HG03342 (cell line): ENCODE data around the gene SMS.

Source experiments
- ATAC-seq: cut with Tn5 transposase; IDR thresholded peaks from one replicate; pipeline ENCODE4 v1.9.1; 2021; ENCODE audit warnings: mild to moderate bottlenecking, moderate library complexity; ENCODE audit not compliant: unreplicated experiment

Gene SMS

GRCh38 chrX:21940356-21940829 is at the start of gene SMS:
Gene SMS (plus strand): TSS chrX:21940709. CDS start chrX:21940825, 116 bp downstream.
- peak; percentile 62 for ATAC-seq

GRCh38 chrX:21905313-21905712 is 35.2 kb upstream of the SMS start:
- no peak for ATAC-seq

- ATAC-seq, result no peak
Measured at GRCh38 chrX:21905953-21906352, 34.6 kb upstream of the SMS start.

- ATAC-seq, result no peak
Measured at GRCh38 chrX:21907260-21907659, 33.2 kb upstream of the SMS start.

- no peak for ATAC-seq
Measured at GRCh38 chrX:21911481-21911880, 29.0 kb upstream of the SMS start.

- no peak for ATAC-seq
Measured at GRCh38 chrX:21912220-21912619, 28.3 kb upstream of the SMS start.

- no peak for ATAC-seq
Measured at GRCh38 chrX:21912989-21913388, 27.5 kb upstream of the SMS start.

DNA sequence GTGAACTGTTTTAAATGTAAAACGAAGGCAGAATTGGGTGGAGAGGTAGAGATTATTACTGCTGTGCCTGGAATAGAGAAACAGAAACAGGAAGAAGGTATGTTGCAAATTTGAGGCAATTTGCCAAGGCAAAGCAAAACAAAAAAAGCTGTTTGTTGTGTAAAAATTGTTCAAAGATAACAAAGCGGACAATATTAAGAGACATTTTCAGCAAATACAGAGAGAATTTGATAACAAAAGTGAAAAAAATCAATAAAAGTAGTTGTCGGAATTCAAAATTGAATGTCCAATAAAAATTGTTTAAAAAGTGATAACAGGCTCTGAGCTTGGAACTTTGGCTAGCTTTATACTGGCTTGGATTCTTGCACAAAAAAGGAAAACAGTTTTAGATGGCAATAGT is 14.4 kb upstream of the SMS start:
- no peak for ATAC-seq

- ATAC-seq, result peak; percentile 64
Measured at GRCh38 chrX:21926527-21927278, 13.8 kb upstream of the SMS start.

DNA sequence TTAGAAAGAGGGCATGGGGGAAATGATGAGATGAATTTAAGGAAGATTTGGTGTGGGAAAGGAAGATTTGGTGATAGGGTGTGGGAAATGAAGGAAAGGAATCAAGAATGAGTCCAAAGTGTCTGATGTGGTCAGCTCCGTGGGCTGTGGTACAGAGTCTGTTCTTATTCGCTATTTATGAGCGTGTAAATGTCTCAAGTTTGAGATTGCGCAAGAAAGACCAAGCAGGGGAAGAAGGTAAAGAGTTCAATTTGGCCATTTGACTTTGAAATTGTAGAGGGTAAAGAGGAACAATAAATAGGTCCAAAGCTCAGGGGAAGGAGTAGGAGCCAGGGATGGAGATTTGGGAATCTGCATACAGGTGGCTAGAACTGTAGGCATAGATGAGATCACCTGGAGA is 11.3 kb upstream of the SMS start:
- no peak for ATAC-seq

DNA sequence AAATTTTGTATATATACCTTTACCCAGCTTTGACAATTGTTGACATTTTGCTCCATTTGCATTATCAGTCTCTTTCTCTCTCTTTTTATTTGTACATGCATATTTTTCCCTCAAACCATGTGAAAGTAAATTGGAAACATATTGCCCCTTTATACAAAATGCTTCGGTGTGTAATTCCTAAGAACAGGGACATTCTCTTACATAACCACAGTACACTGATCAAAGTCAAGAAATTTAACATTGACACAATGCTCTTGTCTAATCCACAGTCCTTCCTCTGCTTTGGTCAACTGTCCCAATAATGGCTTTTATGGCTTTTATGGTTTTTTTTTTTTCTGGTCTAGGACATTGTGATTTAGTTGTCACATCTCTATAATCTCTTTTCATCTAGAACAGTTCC is 9.5 kb upstream of the SMS start:
- no peak for ATAC-seq

DNA sequence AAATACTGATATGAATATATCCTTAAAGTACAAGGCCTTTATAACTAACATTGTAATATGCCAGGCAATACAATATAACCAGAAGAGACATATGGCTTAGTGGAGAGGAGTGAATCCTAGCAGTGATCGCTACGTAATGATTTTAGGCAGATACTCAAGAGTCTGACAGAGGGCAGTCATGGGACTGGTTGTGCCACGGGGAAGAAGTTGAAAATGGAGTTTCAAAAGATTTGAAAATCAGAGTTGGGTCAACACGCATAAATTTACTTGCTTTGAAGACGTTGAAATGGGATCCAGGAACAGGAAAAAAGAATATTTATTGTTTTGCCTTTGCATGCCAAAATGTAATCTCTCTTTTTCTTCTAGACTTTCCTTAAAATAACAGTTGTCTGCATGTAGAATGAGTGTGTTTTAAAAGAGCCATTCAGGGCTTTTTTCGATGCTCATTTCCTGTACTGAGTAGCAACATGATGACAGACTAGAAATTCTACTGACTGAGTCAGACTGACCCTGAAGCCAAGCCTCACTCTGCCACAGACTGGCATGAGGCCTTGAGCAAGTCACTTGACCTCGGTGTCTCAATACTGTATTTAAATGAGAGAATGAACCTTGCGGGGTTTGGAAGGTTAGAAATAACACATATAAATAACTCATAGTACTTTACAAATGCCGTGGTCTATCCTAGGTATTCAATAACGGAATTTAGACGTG is 8.1 kb upstream of the SMS start:
- no peak for ATAC-seq

GRCh38 chrX:21933077-21933476 is 7.4 kb upstream of the SMS start:
- no peak for ATAC-seq

GRCh38 chrX:21934414-21934813 is 6.1 kb upstream of the SMS start:
- ATAC-seq, result no peak

GRCh38 chrX:21939906-21940305 is 603 bp upstream of the SMS start:
- ATAC-seq, result no peak

DNA sequence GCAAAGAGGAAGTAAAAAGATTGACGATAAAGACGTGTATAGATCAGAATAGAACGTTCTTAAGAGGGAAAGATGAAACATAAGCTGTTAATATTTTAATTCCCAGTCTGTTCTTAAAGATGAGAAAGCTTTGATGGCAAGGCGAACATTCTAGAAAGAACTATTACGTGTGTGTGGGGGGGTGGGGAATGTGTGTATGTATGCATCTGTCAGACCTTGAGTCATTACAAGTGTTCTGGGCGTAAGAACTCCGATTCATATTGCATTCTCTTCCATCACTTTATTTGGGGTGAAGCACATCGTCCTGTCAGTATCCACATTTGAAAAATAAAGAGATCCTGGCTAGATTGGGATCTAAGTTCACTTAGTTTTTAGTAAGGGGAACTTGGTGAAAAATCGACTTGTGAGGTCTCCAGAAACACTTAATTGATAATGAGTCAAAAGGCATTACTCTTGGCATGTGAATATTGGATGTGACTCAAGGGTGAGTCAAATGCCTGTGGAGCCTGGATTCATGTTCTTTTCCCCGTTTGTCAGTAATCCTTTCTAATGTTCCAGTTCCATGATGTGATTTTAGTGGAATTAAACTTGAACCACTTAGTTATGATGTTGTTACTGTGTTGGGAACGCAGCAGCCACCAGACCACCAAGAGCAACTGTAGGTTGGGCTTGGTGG is 3.1 kb downstream of the SMS start:
- no peak for ATAC-seq

GRCh38 chrX:21944136-21944615 is 3.7 kb downstream of the SMS start:
- no peak for ATAC-seq

DNA sequence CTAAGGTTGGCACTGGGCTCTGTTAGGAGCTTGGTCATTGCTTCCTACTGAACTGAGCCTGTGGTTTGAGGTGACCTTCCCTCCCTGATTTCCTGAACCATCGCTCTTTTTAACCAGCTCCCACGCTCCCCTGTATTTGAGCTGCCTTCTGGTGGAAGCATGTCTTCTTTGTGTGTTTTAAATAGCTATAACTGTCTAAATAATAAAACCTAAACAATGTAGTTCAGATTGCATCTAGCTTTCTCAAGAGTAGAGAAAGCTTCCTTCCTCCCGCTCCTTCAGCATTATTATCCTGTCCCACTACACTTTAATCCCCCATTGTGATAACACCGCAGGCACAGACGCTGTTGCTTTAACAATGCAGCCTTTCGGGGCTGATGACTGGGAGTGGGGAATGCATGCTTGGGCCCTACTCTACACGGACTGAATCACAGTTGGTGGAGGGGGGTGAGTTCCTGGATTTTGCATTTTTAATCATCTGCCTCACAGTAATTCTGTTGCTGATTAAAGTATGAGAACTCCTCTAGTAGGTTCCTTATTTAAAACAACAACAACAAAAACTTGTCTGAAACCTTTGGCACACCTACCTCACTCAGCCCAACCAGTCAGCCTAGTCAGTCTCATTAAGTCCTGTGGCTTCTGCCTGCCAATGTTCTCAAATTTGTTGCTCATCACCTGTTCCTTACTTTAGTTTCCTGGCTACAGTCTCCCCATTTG is 6.6 kb downstream of the SMS start:
- no peak for ATAC-seq

- no peak for ATAC-seq
Measured at GRCh38 chrX:21947671-21948070, 7.2 kb downstream of the SMS start.

- ATAC-seq, result no peak
Measured at GRCh38 chrX:21948897-21949578, 8.5 kb downstream of the SMS start.
